GM12872 (cell line): ENCODE results near the gene KAT8.

Experiments
- TF ChIP-seq, protein P1 (sequence below): IDR thresholded peaks from 3 replicates; pipeline ENCODE4 v1.5.1; 2011; ENCODE audit warnings: low read depth, mild to moderate bottlenecking, low read length, moderate library complexity; ENCODE audit not compliant: insufficient read depth

KAT8 gene

DNA sequence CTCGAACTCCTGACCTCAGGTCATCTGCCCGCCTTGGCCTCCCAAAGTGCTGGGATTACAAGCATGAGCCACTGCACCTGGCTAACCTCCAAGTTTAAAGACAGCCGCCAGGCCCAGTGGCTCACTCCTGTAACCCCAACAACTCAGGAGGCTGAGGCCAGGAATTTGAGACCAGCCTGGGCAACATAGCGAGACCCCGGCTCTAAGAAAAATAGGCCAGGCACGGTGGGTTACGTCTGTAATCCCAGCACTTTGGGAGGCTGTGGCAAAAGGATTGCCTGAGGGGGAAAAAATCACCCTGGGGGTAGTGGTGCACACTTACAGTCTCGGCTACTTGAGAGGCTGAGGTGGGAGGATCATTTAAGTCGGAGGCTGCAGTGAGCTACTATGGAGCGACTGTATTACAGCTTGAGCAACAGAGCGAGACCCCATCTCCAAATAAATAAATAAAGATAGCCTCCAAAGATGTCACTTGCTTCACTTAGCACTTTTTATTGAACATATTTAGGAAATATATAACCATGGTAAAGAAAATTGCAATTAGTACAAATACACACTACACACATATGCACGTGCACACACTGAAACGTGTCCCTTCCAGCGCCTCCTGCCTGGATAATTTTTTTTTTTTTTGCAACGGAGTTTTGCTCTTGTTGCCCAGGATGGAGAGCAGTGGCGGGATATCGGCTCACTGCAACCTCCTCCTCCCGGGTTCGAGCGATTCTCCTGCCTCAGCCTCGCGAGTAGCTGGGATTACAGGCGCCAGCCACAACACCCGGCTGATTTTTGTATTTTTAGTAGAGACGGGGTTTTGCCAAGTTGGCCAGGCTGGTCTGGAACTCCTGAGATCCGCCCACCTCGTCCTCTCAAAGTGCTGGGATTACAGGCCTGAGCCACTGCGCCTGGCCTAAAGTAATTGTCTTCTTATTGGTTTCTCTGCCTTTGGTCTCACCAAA lies 10.7 kb upstream of the KAT8 start:
- TF ChIP-seq, protein P1, sequence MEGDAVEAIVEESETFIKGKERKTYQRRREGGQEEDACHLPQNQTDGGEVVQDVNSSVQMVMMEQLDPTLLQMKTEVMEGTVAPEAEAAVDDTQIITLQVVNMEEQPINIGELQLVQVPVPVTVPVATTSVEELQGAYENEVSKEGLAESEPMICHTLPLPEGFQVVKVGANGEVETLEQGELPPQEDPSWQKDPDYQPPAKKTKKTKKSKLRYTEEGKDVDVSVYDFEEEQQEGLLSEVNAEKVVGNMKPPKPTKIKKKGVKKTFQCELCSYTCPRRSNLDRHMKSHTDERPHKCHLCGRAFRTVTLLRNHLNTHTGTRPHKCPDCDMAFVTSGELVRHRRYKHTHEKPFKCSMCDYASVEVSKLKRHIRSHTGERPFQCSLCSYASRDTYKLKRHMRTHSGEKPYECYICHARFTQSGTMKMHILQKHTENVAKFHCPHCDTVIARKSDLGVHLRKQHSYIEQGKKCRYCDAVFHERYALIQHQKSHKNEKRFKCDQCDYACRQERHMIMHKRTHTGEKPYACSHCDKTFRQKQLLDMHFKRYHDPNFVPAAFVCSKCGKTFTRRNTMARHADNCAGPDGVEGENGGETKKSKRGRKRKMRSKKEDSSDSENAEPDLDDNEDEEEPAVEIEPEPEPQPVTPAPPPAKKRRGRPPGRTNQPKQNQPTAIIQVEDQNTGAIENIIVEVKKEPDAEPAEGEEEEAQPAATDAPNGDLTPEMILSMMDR, result no peak

DNA sequence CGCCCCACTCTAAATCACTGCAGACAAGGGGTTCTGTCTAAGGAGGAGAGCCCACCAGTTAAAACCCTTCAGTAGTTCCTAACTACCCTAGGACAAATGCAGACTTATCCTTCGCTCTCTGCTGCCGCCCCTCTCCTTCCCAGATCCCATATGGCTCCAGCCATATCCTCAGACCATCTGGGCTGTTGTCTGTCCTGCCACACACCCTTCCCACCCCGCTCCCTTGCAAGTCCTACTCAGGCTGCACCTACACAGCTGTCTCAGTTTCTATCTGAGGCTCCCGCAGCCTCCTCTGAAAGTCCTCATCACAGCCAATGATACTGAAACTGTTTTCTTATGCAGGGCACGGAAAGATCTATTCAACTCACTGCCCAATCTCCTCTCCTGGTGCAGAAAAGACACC lies 10.0 kb upstream of the KAT8 start:
- TF ChIP-seq, protein P1, result no peak

DNA sequence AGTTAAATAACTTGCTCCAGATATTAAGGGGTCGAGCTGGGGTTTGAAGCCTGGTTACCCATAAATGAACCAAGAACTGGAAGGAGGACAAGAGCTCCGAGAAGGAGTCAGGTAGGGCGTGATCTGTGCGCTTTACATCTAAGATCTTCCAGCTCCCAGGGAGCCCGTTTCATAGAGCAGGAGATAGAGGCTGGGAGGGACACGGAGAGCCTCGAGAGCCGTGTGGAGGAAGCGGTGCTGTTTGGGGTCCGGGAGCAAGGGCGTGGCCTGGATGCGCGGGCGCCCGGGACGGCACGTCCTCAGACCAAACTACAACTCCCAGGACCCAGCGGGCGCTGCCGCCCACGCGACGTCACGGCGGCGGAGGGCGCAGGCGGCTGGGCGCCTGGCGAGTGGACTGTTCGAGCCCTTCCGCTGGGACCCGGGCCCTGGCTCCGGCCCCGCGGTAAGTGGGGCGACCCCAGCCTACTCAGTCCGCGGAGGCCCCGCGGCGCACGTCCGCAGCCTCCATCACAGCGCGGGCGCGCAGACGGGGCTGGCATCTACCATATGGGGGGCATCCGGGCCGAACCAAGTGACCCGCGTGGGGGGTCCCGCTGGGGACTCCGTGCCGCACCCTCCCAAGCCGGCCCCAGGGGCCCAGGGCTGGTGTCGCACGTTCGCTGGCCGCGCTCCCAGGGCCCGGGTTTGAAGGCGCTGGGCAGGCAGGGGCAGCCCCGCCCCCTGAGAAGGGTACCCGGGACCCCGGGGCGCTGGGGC lies 9.2 kb upstream of the KAT8 start, which contains the start of gene BCKDK:
Gene BCKDK, plus strand, starts transcription at position 352 of the 759 bp plus-strand sequence. CDS start 838 bp downstream, outside the sequence.
- TF ChIP-seq, protein P1, result no peak

DNA sequence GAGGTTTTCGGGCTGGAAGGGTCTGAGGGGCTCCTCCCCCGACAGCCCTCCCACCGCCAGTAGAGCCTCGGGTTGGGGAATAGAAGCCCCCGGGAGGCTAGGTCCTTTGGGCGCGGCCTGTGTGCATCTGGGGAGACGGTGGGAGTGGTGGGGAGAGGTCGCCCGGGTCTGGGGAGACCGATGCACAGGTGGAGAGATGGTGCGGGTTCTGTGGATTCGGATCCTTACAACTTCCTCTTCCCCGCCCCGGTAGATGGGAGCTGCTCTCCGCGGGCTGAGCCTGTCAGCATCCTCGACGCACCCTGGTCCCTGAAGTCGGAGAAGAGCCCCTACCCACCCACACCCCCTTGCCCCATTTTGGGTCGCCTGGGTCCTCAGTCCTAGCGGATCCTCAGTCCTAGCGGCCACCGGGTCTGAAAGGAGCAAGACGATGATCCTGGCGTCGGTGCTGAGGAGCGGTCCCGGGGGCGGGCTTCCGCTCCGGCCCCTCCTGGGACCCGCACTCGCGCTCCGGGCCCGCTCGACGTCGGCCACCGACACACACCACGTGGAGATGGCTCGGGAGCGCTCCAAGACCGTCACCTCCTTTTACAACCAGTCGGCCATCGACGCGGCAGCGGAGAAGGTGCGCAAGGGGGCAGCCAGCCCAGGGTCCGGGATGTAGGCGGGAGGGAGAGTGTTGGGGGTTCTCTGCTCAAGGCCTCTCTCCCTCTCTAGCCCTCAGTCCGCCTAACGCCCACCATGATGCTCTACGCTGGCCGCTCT lies 8.5 kb upstream of the KAT8 start:
- TF ChIP-seq, protein P1, result no peak

DNA sequence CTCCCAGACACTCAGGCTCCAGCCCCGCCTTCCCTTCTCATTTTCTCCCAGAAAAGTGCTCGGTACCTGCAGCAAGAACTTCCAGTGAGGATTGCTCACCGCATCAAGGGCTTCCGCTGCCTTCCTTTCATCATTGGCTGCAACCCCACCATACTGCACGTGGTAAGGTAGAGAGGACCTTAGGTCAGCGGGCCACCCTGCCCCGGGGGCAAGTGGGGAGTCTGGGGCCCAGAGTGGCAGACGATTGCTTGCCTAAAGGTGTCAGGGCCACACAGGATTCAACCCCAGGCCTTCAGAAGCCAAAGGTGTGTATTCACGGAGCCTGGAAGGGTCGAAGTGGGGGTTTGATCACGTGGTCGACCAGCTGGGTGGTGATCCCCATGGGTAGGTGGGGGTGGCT lies 7.8 kb upstream of the KAT8 start:
- TF ChIP-seq, protein P1, result no peak

DNA sequence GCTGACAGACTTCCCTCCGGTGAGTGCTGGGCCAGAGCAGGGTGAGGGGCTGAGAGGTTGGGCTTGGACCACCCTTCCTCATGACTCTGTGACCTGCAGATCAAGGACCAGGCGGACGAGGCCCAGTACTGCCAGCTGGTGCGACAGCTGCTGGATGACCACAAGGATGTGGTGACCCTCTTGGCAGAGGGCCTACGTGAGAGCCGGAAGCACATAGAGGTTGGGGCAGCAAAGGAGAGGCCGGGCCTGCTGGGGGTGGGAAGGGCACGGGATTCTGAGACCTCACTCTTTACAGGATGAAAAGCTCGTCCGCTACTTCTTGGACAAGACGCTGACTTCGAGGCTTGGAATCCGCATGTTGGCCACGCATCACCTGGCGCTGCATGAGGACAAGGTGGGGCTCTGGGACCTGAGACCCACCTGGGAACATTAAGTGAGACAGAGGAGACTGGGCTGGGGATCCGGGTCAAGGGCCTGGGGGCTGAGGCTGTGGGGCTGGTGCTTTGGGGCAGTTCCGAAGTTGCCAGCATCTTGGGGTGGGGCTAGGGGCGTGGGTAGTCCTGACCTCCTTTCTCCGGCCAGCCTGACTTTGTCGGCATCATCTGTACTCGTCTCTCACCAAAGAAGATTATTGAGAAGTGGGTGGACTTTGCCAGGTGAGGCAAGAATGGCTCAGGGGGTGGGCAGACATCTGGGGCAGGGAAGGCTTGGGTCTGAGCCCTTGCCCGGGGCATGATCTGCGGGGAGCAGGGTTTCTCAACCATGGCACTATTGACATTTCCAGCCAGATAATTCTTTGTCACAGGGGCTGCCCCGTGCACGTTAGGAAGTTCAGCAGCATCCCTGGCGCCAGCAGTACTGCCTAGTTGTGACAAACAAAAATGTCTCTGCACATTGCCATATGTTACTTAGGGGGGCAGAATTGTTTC lies 7.1 kb upstream of the KAT8 start:
- TF ChIP-seq, protein P1, result no peak
